Brain microvascular endothelial cell (primary cell): ENCODE measurements around the gene SMTNL1.

ENCODE experiments used
- DNase-seq: peaks from one replicate; pipeline ENCODE4 v3.0.0-alpha.2; 2020
- H3K27ac ChIP-seq: fragments of 250-450 bp; sonication (Bioruptor Pico); 2 replicates; pipeline ENCODE4 v1.5.1; 2020; ENCODE audit warnings: mild to moderate bottlenecking, moderate library complexity
- H3K27me3 ChIP-seq: fragments of 250-450 bp; sonication (Bioruptor Pico); replicated peaks from 2 replicates; pipeline ENCODE4 v1.5.1; 2020; ENCODE audit warnings: mild to moderate bottlenecking
- H3K36me3 ChIP-seq: fragments of 250-450 bp; sonication (Bioruptor Pico); replicated peaks from 2 replicates; pipeline ENCODE4 v1.5.1; 2020; ENCODE audit warnings: mild to moderate bottlenecking
- H3K4me3 ChIP-seq: 2 replicates; pipeline ENCODE4 v1.5.1; 2011; ENCODE audit warnings: low read depth, mild to moderate bottlenecking, control low read depth, low read length, moderate library complexity
- in situ Hi-C: cut with HindIII; loops from 2 replicates; pipeline ENCODE4 v1.10.0; 2017; ENCODE audit warnings: low sequenced_read_pairs, low pct_ligation_motif_present
- TF ChIP-seq, protein P1 (sequence below): IDR thresholded peaks from 2 replicates; pipeline ENCODE4 v1.5.1; 2011; ENCODE audit warnings: low read depth, mild to moderate bottlenecking, moderate library complexity, low read length, control low read depth, inconsistent platforms; ENCODE audit errors: missing control alignments

Gene SMTNL1

DNA sequence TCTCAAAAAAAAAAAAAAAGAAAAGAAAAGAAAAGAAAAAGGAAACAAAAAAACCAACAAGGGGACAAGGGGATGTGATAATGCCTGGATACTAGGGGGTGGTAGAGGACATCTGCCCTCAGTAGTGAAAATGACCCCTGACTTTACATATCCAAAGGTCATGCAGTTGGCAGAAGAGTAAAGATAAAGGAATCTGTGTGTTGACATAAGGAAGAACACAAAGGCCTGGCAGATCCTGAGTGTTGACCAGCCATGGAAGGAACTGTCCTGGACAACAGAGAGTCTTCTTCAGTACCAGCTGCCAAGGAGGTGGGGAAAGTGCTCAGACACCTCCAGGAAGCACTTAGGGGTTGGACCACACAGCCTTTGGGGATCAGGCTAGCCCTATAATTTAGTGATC is 34.5 kb upstream of the SMTNL1 start:
- no peak overlapping the region for H3K27ac ChIP-seq
- in situ Hi-C loops: no loop called here
- no peak for DNase-seq
- TF ChIP-seq, protein P1, sequence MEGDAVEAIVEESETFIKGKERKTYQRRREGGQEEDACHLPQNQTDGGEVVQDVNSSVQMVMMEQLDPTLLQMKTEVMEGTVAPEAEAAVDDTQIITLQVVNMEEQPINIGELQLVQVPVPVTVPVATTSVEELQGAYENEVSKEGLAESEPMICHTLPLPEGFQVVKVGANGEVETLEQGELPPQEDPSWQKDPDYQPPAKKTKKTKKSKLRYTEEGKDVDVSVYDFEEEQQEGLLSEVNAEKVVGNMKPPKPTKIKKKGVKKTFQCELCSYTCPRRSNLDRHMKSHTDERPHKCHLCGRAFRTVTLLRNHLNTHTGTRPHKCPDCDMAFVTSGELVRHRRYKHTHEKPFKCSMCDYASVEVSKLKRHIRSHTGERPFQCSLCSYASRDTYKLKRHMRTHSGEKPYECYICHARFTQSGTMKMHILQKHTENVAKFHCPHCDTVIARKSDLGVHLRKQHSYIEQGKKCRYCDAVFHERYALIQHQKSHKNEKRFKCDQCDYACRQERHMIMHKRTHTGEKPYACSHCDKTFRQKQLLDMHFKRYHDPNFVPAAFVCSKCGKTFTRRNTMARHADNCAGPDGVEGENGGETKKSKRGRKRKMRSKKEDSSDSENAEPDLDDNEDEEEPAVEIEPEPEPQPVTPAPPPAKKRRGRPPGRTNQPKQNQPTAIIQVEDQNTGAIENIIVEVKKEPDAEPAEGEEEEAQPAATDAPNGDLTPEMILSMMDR: no peak
- H3K4me3 ChIP-seq: no peak overlapping the region
- H3K27me3 ChIP-seq: no peaks in the 10 kb centered on the region
- no peaks in the 10 kb centered on the region for H3K36me3 ChIP-seq

DNA sequence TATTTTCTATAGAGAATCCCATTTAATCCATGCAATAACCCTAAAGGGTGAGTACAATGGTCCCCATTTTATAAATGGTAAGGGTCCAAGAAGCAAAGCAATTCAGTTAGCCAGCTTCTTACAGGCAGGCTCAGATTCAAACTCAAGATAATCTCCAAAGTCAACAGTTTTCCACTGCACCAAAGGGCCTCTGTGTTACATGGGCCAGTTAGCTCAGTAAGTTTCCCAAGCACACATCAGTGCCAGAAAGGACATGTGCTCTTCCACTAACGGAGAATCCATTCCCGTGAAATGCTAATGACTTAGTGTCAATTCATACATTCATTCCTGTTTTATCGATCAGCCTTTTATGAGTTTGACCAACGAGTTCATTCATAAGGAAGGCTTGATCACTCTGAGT is 32.9 kb upstream of the SMTNL1 start:
- no peaks in the 10 kb centered on the region for H3K36me3 ChIP-seq
- no peak for DNase-seq
- no peak overlapping the region for H3K27ac ChIP-seq
- TF ChIP-seq, protein P1: no peak
- no peak overlapping the region for H3K4me3 ChIP-seq
- H3K27me3 ChIP-seq: no peaks in the 10 kb centered on the region
- in situ Hi-C loops: no loop called here

GRCh38 chr11:57506522-57506921 is 30.9 kb upstream of the SMTNL1 start:
- in situ Hi-C loops: no loop called here
- H3K36me3 ChIP-seq: no peaks in the 10 kb centered on the region
- TF ChIP-seq, protein P1: no peak

GRCh38 chr11:57508341-57509170 is 28.8 kb upstream of the SMTNL1 start:
- H3K36me3 ChIP-seq: no peaks in the 10 kb centered on the region
- in situ Hi-C loops: no loop called here
- H3K4me3 ChIP-seq: no peak overlapping the region
- no peak for DNase-seq
- TF ChIP-seq, protein P1: no peak
- H3K27ac ChIP-seq: no peak overlapping the region
- H3K27me3 ChIP-seq: no peaks in the 10 kb centered on the region

More at GRCh38 chr11:57506522-57506921, 30.9 kb upstream of the SMTNL1 start:
- Histone ChIP-seq H3K4me3 (no peak overlapping the region), H3K27me3 (no peaks in the 10 kb centered on the region), H3K27ac (no peak overlapping the region)
- DNase-seq: no peak

DNA sequence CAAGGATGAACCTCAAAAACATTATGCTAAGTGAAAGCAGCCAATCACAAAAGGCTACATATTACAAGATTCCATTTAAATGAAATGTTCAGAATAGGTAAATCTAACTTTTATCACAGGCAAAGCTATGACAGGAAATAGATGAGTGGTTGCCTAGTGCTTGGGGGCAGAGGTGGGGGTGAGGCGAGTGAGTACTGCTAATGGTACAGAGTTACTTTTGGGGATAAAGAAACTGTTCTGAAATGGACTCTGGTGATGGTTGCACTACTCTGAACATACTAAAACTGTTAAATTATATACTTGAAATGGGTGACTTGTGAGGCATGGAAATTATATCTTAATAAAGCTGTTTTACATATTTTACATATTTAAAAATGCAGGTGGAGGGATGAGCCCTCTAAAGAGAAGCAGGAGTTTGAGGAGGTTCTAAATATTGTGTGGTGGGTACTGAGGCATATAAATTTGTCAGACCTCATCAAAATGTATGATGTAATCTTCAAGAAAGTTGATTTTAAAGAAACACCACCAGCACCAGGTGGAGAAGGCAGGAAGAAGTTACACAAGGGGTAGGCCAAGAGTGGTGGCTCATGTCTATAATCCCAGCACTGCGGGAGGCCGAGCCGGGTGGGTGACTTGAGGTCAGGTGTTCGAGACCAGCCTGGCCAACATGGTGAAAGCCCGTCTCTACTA is 25.5 kb upstream of the SMTNL1 start:
- TF ChIP-seq, protein P1: no peak
- in situ Hi-C loops: no loop called here
- H3K4me3 ChIP-seq: no peak overlapping the region
- DNase-seq: no peak
- H3K27ac ChIP-seq: no peak overlapping the region
- H3K36me3 ChIP-seq: no peaks in the 10 kb centered on the region
- H3K27me3 ChIP-seq: no peaks in the 10 kb centered on the region
